Panc1 (cell line): Measurements from ENCODE around the gene PDE4B. TPM values are rescaled to one million over a fixed set of nuclear protein-coding genes. Genes with fewer than 3 reads are reported as not detected.

Experiments
- ATAC-seq: fragments of 200-7000 bp; cut with Tn5 transposase; 2 replicates; pipeline ENCODE4 v1.9.1; 2020; ENCODE audit warnings: mild to moderate bottlenecking, moderate library complexity
- BruUV-seq: library from RNA; stranded (reverse); fragments of 400-500 nt; replicated peaks from 2 replicates; lab custom pipeline; 2021; lab: Mats Ljungman, UMichigan
- CTCF ChIA-PET: fragments of 300-600 bp; sonication (Branson Sonifier 250); formaldehyde crosslinking; loops from one replicate; lab custom pipeline; 2022; ENCODE audit warnings: antibody characterized with exemption; lab: Charles Lee
- POLR2A ChIA-PET: fragments of 300-600 bp; sonication (Branson Sonifier 250); formaldehyde crosslinking; loops from one replicate; lab custom pipeline; 2022; ENCODE audit warnings: antibody characterized with exemption; lab: Charles Lee
- DNase-seq: peaks from one replicate; pipeline ENCODE4 v3.0.0-alpha.2; 2010; ENCODE audit warnings: low read depth, low spot score
- H3K27ac ChIP-seq: 2 replicates; pipeline ENCODE4 v1.5.1; 2011; ENCODE audit warnings: mild to moderate bottlenecking, low read length, inconsistent platforms
- H3K27me3 ChIP-seq: fragments of 200-500 bp; sonication (Bioruptor generic); 2 replicates; pipeline ENCODE4 v1.6.0; 2014; ENCODE audit warnings: low read length, inconsistent platforms; ENCODE audit not compliant: control insufficient read depth, insufficient read depth
- H3K36me3 ChIP-seq: fragments of 200-500 bp; sonication (Bioruptor generic); 2 replicates; pipeline ENCODE4 v1.5.1; 2014; ENCODE audit warnings: inconsistent platforms, mild to moderate bottlenecking, low read length, moderate library complexity; ENCODE audit not compliant: control insufficient read depth, insufficient read depth
- H3K4me1 ChIP-seq: 2 replicates; pipeline ENCODE4 v1.5.1; 2011; ENCODE audit warnings: inconsistent platforms, mild to moderate bottlenecking, low read length, moderate library complexity; ENCODE audit not compliant: control insufficient read depth, insufficient read depth
- H3K4me3 ChIP-seq, 2 experiments: 2 replicates each; pipeline ENCODE4 v1.5.1; 2011 to 2012; ENCODE audit warnings: low read depth in 2 of 2, low read length in 2 of 2, mild to moderate bottlenecking in 2 of 2, inconsistent platforms in 1 of 2, moderate library complexity in 1 of 2
- H3K9me3 ChIP-seq: fragments of 200-500 bp; sonication (Bioruptor generic); 2 replicates; pipeline ENCODE4 v1.5.1; 2014; ENCODE audit warnings: low read depth, mild to moderate bottlenecking, inconsistent platforms, low read length, moderate library complexity; ENCODE audit not compliant: control insufficient read depth, insufficient read depth
- CTCF ChIP-seq: fragments of 450-650 bp; IDR thresholded peaks from 2 replicates; pipeline ENCODE4 v1.5.1; 2017; ENCODE audit warnings: mild to moderate bottlenecking
- POLR2AphosphoS5 ChIP-seq: IDR thresholded peaks from 2 replicates; pipeline ENCODE4 v1.6.1; 2012; ENCODE audit warnings: mild to moderate bottlenecking, low read depth, low read length, moderate library complexity
- REST ChIP-seq, 2 experiments: IDR thresholded peaks; 2 replicates each; pipeline ENCODE4 v1.6.1; 2011 to 2012; ENCODE audit warnings: low read depth in 2 of 2, control low read depth in 1 of 2, low read length in 1 of 2, mild to moderate bottlenecking in 1 of 2, moderate library complexity in 1 of 2; ENCODE audit not compliant: insufficient read depth in 1 of 2
- SIN3A ChIP-seq: IDR thresholded peaks from 2 replicates; pipeline ENCODE4 v1.6.1; 2012; ENCODE audit warnings: low read depth, mild to moderate bottlenecking, low read length, moderate library complexity, borderline replicate concordance; ENCODE audit not compliant: insufficient read depth
- TCF7L2 ChIP-seq: IDR thresholded peaks from 2 replicates; pipeline ENCODE4 v1.6.1; 2011; ENCODE audit warnings: mild to moderate bottlenecking, low read depth, low read length, inconsistent platforms
- in situ Hi-C: cut with HindIII; loops from 2 replicates; pipeline ENCODE4 v1.10.0; 2016; ENCODE audit warnings: low sequenced_read_pairs, low pct_unique_long_range_greater_than_20kb
- intact Hi-C: fragments of 100-400 bp; cut with micrococcal nuclease; formaldehyde crosslinking; loops from one replicate; pipeline ENCODE4 v1.10.0; 2022; ENCODE audit not compliant: unreplicated experiment
- total RNA-seq: library from RNA; stranded (reverse); gene quantifications from one replicate; pipeline ENCODE4 v1.2.1, GENCODE V29; 2021; ENCODE audit not compliant: unreplicated experiment

Gene PDE4B
- total RNA-seq, 1 experiment from 2014 or later, result 0.26 TPM

DNA sequence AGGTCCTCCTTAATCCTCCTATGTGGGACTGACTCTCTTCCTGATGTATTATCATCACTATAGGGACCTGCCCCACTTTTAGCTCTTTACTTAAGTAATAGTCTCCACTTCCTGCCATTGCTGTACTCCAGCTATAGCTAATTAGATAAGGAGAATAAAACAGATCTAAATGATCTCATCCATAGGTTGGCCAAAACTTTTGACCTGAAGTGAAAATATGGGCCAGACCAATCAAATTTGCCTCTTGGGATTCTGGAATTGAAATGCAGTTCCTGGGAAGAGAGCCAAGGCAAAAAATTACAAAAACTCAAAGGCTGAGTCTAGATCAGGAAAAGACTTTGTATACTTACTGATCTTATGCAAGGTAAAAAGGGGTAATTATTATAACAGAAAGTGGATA lies 36.1 kb upstream of the PDE4B start:
- no peak overlapping the region for H3K27ac ChIP-seq
- no peaks in the 10 kb centered on the region for H3K36me3 ChIP-seq
- intact Hi-C loops, result no loop called here
- H3K4me1 ChIP-seq, result no peaks in the 10 kb centered on the region
- in situ Hi-C loops, result no loop called here
- POLR2A ChIA-PET, result no interaction called here
- no peak for TF ChIP-seq SIN3A
- no peak for TF ChIP-seq TCF7L2
- no peak for TF ChIP-seq CTCF
- no peaks in the 10 kb centered on the region for H3K9me3 ChIP-seq
- CTCF ChIA-PET, result no interaction called here
- no peak for ATAC-seq
- no peak for DNase-seq
- no TSS peak for BruUV-seq
- no peaks in the 10 kb centered on the region for H3K27me3 ChIP-seq
- no peak overlapping the region for H3K4me3 ChIP-seq

- Histone ChIP-seq H3K27me3 (no peaks in the 10 kb centered on the region), H3K9me3 (no peaks in the 10 kb centered on the region), H3K27ac (no peak overlapping the region), H3K4me3 (no peak overlapping the region), H3K4me1 (no peaks in the 10 kb centered on the region), H3K36me3 (no peaks in the 10 kb centered on the region)
- TF ChIP-seq CTCF (no peak), TCF7L2 (no peak), POLR2AphosphoS5 (no peak), SIN3A (no peak), REST (IDR thresholded peaks at IDR 0.05; ENCODE audit: insufficient read depth in 1 of 2, low read depth in 2 of 2, low read length in 1 of 2) (no peak)
- ChIA-PET CTCF (no interaction called here), POLR2A (no interaction called here)
- ATAC-seq, result no peak
- no peak for DNase-seq
- intact Hi-C loops, result no loop called here
- BruUV-seq, result no TSS peak
- in situ Hi-C loops, result no loop called here
These were observed 35.2 kb upstream of the PDE4B start for GRCh38 chr1:65757531-65757930.
